Neural cell (in vitro differentiated cells): ENCODE results near the gene ACOX2. TPM values are rescaled to one million over a fixed set of nuclear protein-coding genes. Genes with fewer than 3 reads are reported as not detected.

Experiments used
- H2AFZ ChIP-seq: fragments of 200-600, 300-800 bp; sonication (generic), shearing (Covaris generic); 2 replicates; pipeline ENCODE4 v1.6.0; 2014; ENCODE audit warnings: low read depth, mild to moderate bottlenecking, antibody characterized with exemption, low read length, moderate library complexity
- H3F3A ChIP-seq: fragments of 200-600 bp; shearing (Covaris generic); 2 replicates; pipeline ENCODE4 v1.6.1; 2016; ENCODE audit warnings: mild to moderate bottlenecking, moderate library complexity, mixed read lengths, antibody characterized with exemption, low read length; ENCODE audit not compliant: insufficient read depth, poor library complexity, severe bottlenecking
- H3K27ac ChIP-seq: fragments of 200-600, 300-800 bp; sonication (generic), shearing (Covaris generic); 2 replicates; pipeline ENCODE4 v1.5.1; 2014; ENCODE audit warnings: mild to moderate bottlenecking, low read length, moderate library complexity
- H3K27me3 ChIP-seq: fragments of 300-800, 200-600 bp; sonication (generic), shearing (Covaris generic); 2 replicates; pipeline ENCODE4 v1.6.0; 2014; ENCODE audit warnings: mild to moderate bottlenecking, low read depth, low read length, moderate library complexity; ENCODE audit not compliant: insufficient read depth
- H3K36me3 ChIP-seq: fragments of 300-800, 200-600 bp; sonication (generic), shearing (Covaris generic); 2 replicates; pipeline ENCODE4 v1.5.1; 2014; ENCODE audit warnings: mild to moderate bottlenecking, antibody characterized with exemption, low read length, moderate library complexity; ENCODE audit not compliant: insufficient read depth
- H3K4me2 ChIP-seq: fragments of 300-800, 200-600 bp; sonication (generic), shearing (Covaris generic); 2 replicates; pipeline ENCODE4 v1.6.0; 2014; ENCODE audit warnings: mild to moderate bottlenecking, low read length
- H3K4me3 ChIP-seq: fragments of 300-800, 200-600 bp; sonication (generic), shearing (Covaris generic); 2 replicates; pipeline ENCODE4 v1.5.1; 2014; ENCODE audit warnings: mild to moderate bottlenecking, low read length, moderate library complexity
- H3K79me2 ChIP-seq: fragments of 200-600 bp; shearing (Covaris generic); replicated peaks from 2 replicates; pipeline ENCODE4 v1.6.0; 2014; ENCODE audit warnings: mild to moderate bottlenecking, low read length, moderate library complexity; ENCODE audit not compliant: insufficient read depth
- H3K9ac ChIP-seq: fragments of 300-800, 200-600 bp; sonication (generic), shearing (Covaris generic); 2 replicates; pipeline ENCODE4 v1.6.1; 2016; ENCODE audit warnings: mild to moderate bottlenecking, low read length, mixed read lengths
- H3K9me2 ChIP-seq: fragments of 200-600 bp; shearing (Covaris generic); 2 replicates; pipeline ENCODE4 v1.6.1; 2016; ENCODE audit warnings: mild to moderate bottlenecking, low read length, mixed read lengths; ENCODE audit not compliant: insufficient read depth
- H3K9me3 ChIP-seq: fragments of 200-600, 300-800 bp; sonication (generic), shearing (Covaris generic); 2 replicates; pipeline ENCODE4 v1.6.1; 2016; ENCODE audit warnings: mild to moderate bottlenecking, mixed run types, low read length, moderate library complexity, mixed read lengths
- H4K20me1 ChIP-seq: fragments of 200-600 bp; shearing (Covaris generic); 2 replicates; pipeline ENCODE4 v1.6.1; 2016; ENCODE audit warnings: mild to moderate bottlenecking, mixed run types; ENCODE audit not compliant: insufficient read depth
- CTCF ChIP-seq: fragments of 450-650 bp; IDR thresholded peaks from 2 replicates; pipeline ENCODE4 v1.5.1; 2014; ENCODE audit warnings: antibody characterized with exemption, mild to moderate bottlenecking, moderate library complexity; ENCODE audit not compliant: poor library complexity, severe bottlenecking
- EP300 ChIP-seq: fragments of 450-650 bp; conservative IDR thresholded peaks from 2 replicates; pipeline ENCODE4 v1.6.1; 2014; ENCODE audit warnings: antibody characterized with exemption, mild to moderate bottlenecking, moderate library complexity; ENCODE audit not compliant: poor library complexity, severe bottlenecking
- EZH2 ChIP-seq: fragments of 200-600, 300-800 bp; shearing (Covaris generic), sonication (generic); IDR thresholded peaks from 2 replicates; pipeline ENCODE4 v1.6.1; 2014; ENCODE audit warnings: antibody characterized with exemption, low read length, borderline replicate concordance, mild to moderate bottlenecking; ENCODE audit not compliant: insufficient read depth, poor library complexity, severe bottlenecking
- MXI1 ChIP-seq: fragments of 450-650 bp; conservative IDR thresholded peaks from 2 replicates; pipeline ENCODE4 v1.6.1; 2014; ENCODE audit warnings: antibody characterized with exemption, mild to moderate bottlenecking; ENCODE audit not compliant: poor library complexity, severe bottlenecking
- POLR2AphosphoS5 ChIP-seq: IDR thresholded peaks from 2 replicates; pipeline ENCODE4 v1.6.1; 2012
- RAD21 ChIP-seq: fragments of 450-650 bp; conservative IDR thresholded peaks from 2 replicates; pipeline ENCODE4 v1.6.1; 2014; ENCODE audit warnings: antibody characterized with exemption, mild to moderate bottlenecking, moderate library complexity
- REST ChIP-seq: IDR thresholded peaks from 2 replicates; pipeline ENCODE4 v1.6.1; 2012; ENCODE audit warnings: borderline replicate concordance
- SMC3 ChIP-seq: fragments of 450-650 bp; conservative IDR thresholded peaks from 2 replicates; pipeline ENCODE4 v1.6.1; 2014; ENCODE audit warnings: antibody characterized with exemption, mild to moderate bottlenecking, moderate library complexity; ENCODE audit not compliant: poor library complexity
- TAF1 ChIP-seq: IDR thresholded peaks from 2 replicates; pipeline ENCODE4 v1.6.1; 2012; ENCODE audit warnings: low read depth
- polyA plus RNA-seq: library from polyadenylated mRNA; depleted of rRNA; stranded (reverse); fragments of >200 nt; gene quantifications from 2 replicates; pipeline ENCODE4 v1.2.3, GENCODE V29; 2014

ACOX2 gene
- polyA plus RNA-seq, 1 donor from 2014 or later: not detected

- Histone ChIP-seq H3K27me3 (no peaks in the 10 kb centered on the region), H4K20me1 (no peaks in the 10 kb centered on the region), H3K4me3 (no peak overlapping the region), H3F3A (no peaks in the 10 kb centered on the region), H3K4me2 (no peak overlapping the region), H3K36me3 (no peaks in the 10 kb centered on the region), H3K9me3 (no peaks in the 10 kb centered on the region), H3K79me2 (no peaks in the 10 kb centered on the region), H2AFZ (no peak overlapping the region), H3K9ac (no peak overlapping the region), H3K27ac (no peak overlapping the region), H3K9me2 (no peaks in the 10 kb centered on the region)
- TF ChIP-seq TAF1 (no peak), MXI1 (no peak), CTCF (no peak), EZH2 (no peak), REST (no peak), SMC3 (no peak), RAD21 (no peak), EP300 (no peak), POLR2AphosphoS5 (no peak)
Measured at GRCh38 chr3:58459160-58459559, 77.8 kb downstream of the ACOX2 start.

Other genes starting within 250 kb of the ACOX2 start
- 12.8 and 13.0 TPM in 2 replicates for gene RPP14, start 230.9 kb downstream of the ACOX2 start, polyA plus RNA-seq
- gene HTD2, start 230.7 kb downstream of the ACOX2 start, polyA plus RNA-seq: 19.0 and 23.2 TPM in 2 replicates
- gene PXK, start 204.3 kb downstream of the ACOX2 start, polyA plus RNA-seq: 37.7 and 40.4 TPM in 2 replicates
- gene PDHB, start 103.4 kb downstream of the ACOX2 start, polyA plus RNA-seq: 154 and 201 TPM in 2 replicates
- 64.0 and 68.5 TPM in 2 replicates for gene KCTD6, start 45.1 kb downstream of the ACOX2 start, polyA plus RNA-seq
- 0.16 and 0.34 TPM in 2 replicates for gene FAM107A, start 40.2 kb upstream of the ACOX2 start, polyA plus RNA-seq
- not detected in 2 replicates for gene FAM3D, start 129.6 kb upstream of the ACOX2 start, polyA plus RNA-seq